HEK293 (cell line): Measurements from ENCODE around the gene CNN1.

ENCODE experiments used
- PRDM1 ChIP-seq: fragments of 450-650 bp; formaldehyde crosslinking; IDR thresholded peaks from 2 replicates; pipeline ENCODE4; 2016; ENCODE audit warnings: missing biosample characterization, missing genetic modification characterization
- SCRT1 ChIP-seq: fragments of 450-650 bp; formaldehyde crosslinking; IDR thresholded peaks from 2 replicates; pipeline ENCODE4 v1.5.1; 2016; ENCODE audit warnings: missing biosample characterization, missing genetic modification characterization, borderline replicate concordance
- ZNF169 ChIP-seq: fragments of 450-650 bp; formaldehyde crosslinking; IDR thresholded peaks from 2 replicates; pipeline ENCODE4 v1.5.1; 2016; ENCODE audit warnings: missing biosample characterization, missing genetic modification characterization
- ZNF184 ChIP-seq: fragments of 450-650 bp; IDR thresholded peaks from 2 replicates; pipeline ENCODE4 v1.5.1; 2018; ENCODE audit warnings: missing biosample characterization, mild to moderate bottlenecking, missing genetic modification characterization
- ZNF214 ChIP-seq: fragments of 450-650 bp; formaldehyde crosslinking; IDR thresholded peaks from 2 replicates; pipeline ENCODE4 v1.5.1; 2017; ENCODE audit warnings: missing biosample characterization, mild to moderate bottlenecking, missing genetic modification characterization, borderline replicate concordance
- ZNF223 ChIP-seq: fragments of 450-650 bp; formaldehyde crosslinking; IDR thresholded peaks from 2 replicates; pipeline ENCODE4 v1.5.1; 2016; ENCODE audit warnings: missing biosample characterization, missing genetic modification characterization
- ZNF404 ChIP-seq: fragments of 450-650 bp; formaldehyde crosslinking; IDR thresholded peaks from 2 replicates; pipeline ENCODE4 v1.5.1; 2017; ENCODE audit warnings: missing biosample characterization, missing genetic modification characterization
- ZNF416 ChIP-seq: fragments of 450-650 bp; formaldehyde crosslinking; IDR thresholded peaks from 2 replicates; pipeline ENCODE4 v1.5.1; 2016; ENCODE audit warnings: missing biosample characterization, missing genetic modification characterization
- ZNF501 ChIP-seq: fragments of 450-650 bp; formaldehyde crosslinking; IDR thresholded peaks from 2 replicates; pipeline ENCODE4 v1.5.1; 2016; ENCODE audit warnings: missing biosample characterization, missing genetic modification characterization
- ZNF548 ChIP-seq: fragments of 450-650 bp; formaldehyde crosslinking; IDR thresholded peaks from 2 replicates; pipeline ENCODE4 v1.5.1; 2016; ENCODE audit warnings: missing biosample characterization, missing genetic modification characterization
- ZNF549 ChIP-seq: fragments of 450-650 bp; IDR thresholded peaks from 2 replicates; pipeline ENCODE4 v1.5.1; 2018; ENCODE audit warnings: missing biosample characterization, missing genetic modification characterization, mild to moderate bottlenecking, inconsistent platforms, moderate library complexity
- ZNF610 ChIP-seq: fragments of 450-650 bp; formaldehyde crosslinking; IDR thresholded peaks from 2 replicates; pipeline ENCODE4 v1.5.1; 2016; ENCODE audit warnings: missing biosample characterization, missing genetic modification characterization, borderline replicate concordance
- ZNF629 ChIP-seq: fragments of 450-650 bp; formaldehyde crosslinking; IDR thresholded peaks from 2 replicates; pipeline ENCODE4 v1.5.1; 2017; ENCODE audit warnings: missing biosample characterization, missing genetic modification characterization
- ZNF654 ChIP-seq: fragments of 450-650 bp; formaldehyde crosslinking; IDR thresholded peaks from 2 replicates; pipeline ENCODE4 v1.5.1; 2016; ENCODE audit warnings: low read depth, missing biosample characterization, missing genetic modification characterization
- ZNF664 ChIP-seq: fragments of 450-650 bp; formaldehyde crosslinking; IDR thresholded peaks from 2 replicates; pipeline ENCODE4 v1.5.1; 2016; ENCODE audit warnings: missing biosample characterization, missing genetic modification characterization
- ZNF677 ChIP-seq: fragments of 450-650 bp; IDR thresholded peaks from 2 replicates; pipeline ENCODE4 v1.5.0; 2018; ENCODE audit warnings: missing biosample characterization, mild to moderate bottlenecking, missing genetic modification characterization, moderate library complexity
- ZNF701 ChIP-seq: fragments of 450-650 bp; formaldehyde crosslinking; IDR thresholded peaks from 2 replicates; pipeline ENCODE4 v1.5.1; 2016; ENCODE audit warnings: missing biosample characterization, missing genetic modification characterization
- ZNF837 ChIP-seq: fragments of 450-650 bp; formaldehyde crosslinking; IDR thresholded peaks from 2 replicates; pipeline ENCODE4 v1.5.1; 2016; ENCODE audit warnings: missing biosample characterization, missing genetic modification characterization
- TF ChIP-seq, protein P1 (sequence below): fragments of 450-650 bp; formaldehyde crosslinking; IDR thresholded peaks from 2 replicates; pipeline ENCODE4 v1.5.1; 2016; ENCODE audit warnings: missing biosample characterization, missing genetic modification characterization
- TF ChIP-seq, protein P2 (sequence below): fragments of 450-650 bp; formaldehyde crosslinking; IDR thresholded peaks from 2 replicates; pipeline ENCODE4 v1.5.1; 2016; ENCODE audit warnings: missing biosample characterization, missing genetic modification characterization
- TF ChIP-seq, protein P3 (sequence below): fragments of 450-650 bp; formaldehyde crosslinking; IDR thresholded peaks from 2 replicates; pipeline ENCODE4 v1.5.1; 2017; ENCODE audit warnings: missing biosample characterization, missing genetic modification characterization
- TF ChIP-seq, protein P4 (sequence below): fragments of 450-650 bp; formaldehyde crosslinking; IDR thresholded peaks from 2 replicates; pipeline ENCODE4 v1.5.1; 2017; ENCODE audit warnings: missing biosample characterization, missing genetic modification characterization
- TF ChIP-seq, protein P5 (sequence below): fragments of 450-650 bp; formaldehyde crosslinking; IDR thresholded peaks from 2 replicates; pipeline ENCODE4 v1.5.1; 2016; ENCODE audit warnings: missing biosample characterization, missing genetic modification characterization, borderline replicate concordance

CNN1 gene

DNA sequence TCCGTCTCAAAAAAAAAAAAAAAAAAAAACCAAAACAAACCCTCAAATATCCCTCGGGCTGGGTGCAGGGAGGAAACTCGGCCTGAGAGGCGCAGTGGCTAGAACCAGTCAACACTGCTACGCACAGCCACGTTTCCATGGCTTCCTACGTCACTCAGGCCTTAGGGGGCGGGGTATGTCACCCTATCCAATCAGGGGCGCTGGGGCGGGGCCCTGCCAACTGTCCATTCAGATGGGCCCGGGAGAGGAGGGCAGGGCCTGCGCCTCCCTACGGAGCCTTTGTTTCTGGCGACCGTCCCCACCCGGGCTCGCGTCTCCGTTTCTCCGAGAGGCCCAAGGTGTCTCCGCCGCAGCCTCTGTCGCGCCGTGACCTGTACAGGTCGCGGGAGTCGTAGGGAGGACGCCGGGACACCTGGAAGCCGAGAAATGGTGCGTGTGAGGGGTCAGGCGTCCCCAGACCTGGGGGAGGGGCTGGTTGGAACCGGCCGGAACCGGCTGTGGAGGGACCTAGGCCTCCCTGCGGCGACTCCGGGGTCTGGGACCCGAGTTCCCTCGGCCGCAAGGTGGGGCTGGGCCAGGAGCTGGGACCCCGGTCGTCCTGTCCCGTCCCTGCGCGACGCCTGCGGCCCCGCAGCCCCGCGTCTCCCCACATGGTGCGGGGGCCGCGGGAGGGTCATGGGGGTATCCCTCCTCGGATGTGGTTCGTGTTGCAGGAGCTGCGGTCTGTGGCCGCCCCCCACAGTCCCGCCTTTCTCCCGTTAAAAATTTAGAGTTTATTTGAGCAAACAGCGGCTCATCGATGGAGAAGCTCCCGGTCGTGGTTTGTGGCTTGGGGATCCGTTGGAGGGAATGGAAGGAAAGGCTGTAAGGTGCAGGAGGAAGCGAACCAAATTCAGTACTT is 58.8 kb downstream of the CNN1 start, which contains the start of gene ZNF627 (continued):
- TF ChIP-seq ZNF501 (peak; percentile 80), PRDM1 (tag by site-specific recombination) (no peak), ZNF416 (tag by site-specific recombination) (no peak), SCRT1 (tag by site-specific recombination) (no peak), ZNF548 (tag by site-specific recombination) (no peak), ZNF184 (tag by site-specific recombination) (no peak), ZNF223 (0 out of 2 replicates have a peak, but pooled peaks have one; percentile 33), ZNF837 (no peak), ZNF404 (tag by site-specific recombination) (no peak), ZNF629 (tag by site-specific recombination) (peak; percentile 93), ZNF677 (tag by site-specific recombination) (no peak; the same call in 1 of the 2 replicates), ZNF654 (tag by site-specific recombination) (no peak), ZNF664 (tag by site-specific recombination) (no peak), ZNF169 (0 out of 2 replicates have a peak, but pooled peaks have one; percentile 48), ZNF701 (tag by site-specific recombination) (no peak), ZNF610 (tag by site-specific recombination) (no peak), ZNF549 (no peak), ZNF214 (tag by site-specific recombination) (no peak)
- TF ChIP-seq, protein P1, sequence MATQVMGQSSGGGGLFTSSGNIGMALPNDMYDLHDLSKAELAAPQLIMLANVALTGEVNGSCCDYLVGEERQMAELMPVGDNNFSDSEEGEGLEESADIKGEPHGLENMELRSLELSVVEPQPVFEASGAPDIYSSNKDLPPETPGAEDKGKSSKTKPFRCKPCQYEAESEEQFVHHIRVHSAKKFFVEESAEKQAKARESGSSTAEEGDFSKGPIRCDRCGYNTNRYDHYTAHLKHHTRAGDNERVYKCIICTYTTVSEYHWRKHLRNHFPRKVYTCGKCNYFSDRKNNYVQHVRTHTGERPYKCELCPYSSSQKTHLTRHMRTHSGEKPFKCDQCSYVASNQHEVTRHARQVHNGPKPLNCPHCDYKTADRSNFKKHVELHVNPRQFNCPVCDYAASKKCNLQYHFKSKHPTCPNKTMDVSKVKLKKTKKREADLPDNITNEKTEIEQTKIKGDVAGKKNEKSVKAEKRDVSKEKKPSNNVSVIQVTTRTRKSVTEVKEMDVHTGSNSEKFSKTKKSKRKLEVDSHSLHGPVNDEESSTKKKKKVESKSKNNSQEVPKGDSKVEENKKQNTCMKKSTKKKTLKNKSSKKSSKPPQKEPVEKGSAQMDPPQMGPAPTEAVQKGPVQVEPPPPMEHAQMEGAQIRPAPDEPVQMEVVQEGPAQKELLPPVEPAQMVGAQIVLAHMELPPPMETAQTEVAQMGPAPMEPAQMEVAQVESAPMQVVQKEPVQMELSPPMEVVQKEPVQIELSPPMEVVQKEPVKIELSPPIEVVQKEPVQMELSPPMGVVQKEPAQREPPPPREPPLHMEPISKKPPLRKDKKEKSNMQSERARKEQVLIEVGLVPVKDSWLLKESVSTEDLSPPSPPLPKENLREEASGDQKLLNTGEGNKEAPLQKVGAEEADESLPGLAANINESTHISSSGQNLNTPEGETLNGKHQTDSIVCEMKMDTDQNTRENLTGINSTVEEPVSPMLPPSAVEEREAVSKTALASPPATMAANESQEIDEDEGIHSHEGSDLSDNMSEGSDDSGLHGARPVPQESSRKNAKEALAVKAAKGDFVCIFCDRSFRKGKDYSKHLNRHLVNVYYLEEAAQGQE (tag by site-specific recombination), result no peak
- TF ChIP-seq, protein P2, sequence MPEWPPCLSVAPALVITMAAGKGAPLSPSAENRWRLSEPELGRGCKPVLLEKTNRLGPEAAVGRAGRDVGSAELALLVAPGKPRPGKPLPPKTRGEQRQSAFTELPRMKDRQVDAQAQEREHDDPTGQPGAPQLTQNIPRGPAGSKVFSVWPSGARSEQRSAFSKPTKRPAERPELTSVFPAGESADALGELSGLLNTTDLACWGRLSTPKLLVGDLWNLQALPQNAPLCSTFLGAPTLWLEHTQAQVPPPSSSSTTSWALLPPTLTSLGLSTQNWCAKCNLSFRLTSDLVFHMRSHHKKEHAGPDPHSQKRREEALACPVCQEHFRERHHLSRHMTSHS (tag by site-specific recombination), result no peak
- TF ChIP-seq, protein P3, sequence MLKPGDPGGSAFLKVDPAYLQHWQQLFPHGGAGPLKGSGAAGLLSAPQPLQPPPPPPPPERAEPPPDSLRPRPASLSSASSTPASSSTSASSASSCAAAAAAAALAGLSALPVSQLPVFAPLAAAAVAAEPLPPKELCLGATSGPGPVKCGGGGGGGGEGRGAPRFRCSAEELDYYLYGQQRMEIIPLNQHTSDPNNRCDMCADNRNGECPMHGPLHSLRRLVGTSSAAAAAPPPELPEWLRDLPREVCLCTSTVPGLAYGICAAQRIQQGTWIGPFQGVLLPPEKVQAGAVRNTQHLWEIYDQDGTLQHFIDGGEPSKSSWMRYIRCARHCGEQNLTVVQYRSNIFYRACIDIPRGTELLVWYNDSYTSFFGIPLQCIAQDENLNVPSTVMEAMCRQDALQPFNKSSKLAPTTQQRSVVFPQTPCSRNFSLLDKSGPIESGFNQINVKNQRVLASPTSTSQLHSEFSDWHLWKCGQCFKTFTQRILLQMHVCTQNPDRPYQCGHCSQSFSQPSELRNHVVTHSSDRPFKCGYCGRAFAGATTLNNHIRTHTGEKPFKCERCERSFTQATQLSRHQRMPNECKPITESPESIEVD, result no peak
- TF ChIP-seq, protein P4, sequence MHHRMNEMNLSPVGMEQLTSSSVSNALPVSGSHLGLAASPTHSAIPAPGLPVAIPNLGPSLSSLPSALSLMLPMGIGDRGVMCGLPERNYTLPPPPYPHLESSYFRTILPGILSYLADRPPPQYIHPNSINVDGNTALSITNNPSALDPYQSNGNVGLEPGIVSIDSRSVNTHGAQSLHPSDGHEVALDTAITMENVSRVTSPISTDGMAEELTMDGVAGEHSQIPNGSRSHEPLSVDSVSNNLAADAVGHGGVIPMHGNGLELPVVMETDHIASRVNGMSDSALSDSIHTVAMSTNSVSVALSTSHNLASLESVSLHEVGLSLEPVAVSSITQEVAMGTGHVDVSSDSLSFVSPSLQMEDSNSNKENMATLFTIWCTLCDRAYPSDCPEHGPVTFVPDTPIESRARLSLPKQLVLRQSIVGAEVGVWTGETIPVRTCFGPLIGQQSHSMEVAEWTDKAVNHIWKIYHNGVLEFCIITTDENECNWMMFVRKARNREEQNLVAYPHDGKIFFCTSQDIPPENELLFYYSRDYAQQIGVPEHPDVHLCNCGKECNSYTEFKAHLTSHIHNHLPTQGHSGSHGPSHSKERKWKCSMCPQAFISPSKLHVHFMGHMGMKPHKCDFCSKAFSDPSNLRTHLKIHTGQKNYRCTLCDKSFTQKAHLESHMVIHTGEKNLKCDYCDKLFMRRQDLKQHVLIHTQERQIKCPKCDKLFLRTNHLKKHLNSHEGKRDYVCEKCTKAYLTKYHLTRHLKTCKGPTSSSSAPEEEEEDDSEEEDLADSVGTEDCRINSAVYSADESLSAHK (tag by site-specific recombination), result peak; percentile 39; the same call in 1 of the 2 replicates
- TF ChIP-seq, protein P5, sequence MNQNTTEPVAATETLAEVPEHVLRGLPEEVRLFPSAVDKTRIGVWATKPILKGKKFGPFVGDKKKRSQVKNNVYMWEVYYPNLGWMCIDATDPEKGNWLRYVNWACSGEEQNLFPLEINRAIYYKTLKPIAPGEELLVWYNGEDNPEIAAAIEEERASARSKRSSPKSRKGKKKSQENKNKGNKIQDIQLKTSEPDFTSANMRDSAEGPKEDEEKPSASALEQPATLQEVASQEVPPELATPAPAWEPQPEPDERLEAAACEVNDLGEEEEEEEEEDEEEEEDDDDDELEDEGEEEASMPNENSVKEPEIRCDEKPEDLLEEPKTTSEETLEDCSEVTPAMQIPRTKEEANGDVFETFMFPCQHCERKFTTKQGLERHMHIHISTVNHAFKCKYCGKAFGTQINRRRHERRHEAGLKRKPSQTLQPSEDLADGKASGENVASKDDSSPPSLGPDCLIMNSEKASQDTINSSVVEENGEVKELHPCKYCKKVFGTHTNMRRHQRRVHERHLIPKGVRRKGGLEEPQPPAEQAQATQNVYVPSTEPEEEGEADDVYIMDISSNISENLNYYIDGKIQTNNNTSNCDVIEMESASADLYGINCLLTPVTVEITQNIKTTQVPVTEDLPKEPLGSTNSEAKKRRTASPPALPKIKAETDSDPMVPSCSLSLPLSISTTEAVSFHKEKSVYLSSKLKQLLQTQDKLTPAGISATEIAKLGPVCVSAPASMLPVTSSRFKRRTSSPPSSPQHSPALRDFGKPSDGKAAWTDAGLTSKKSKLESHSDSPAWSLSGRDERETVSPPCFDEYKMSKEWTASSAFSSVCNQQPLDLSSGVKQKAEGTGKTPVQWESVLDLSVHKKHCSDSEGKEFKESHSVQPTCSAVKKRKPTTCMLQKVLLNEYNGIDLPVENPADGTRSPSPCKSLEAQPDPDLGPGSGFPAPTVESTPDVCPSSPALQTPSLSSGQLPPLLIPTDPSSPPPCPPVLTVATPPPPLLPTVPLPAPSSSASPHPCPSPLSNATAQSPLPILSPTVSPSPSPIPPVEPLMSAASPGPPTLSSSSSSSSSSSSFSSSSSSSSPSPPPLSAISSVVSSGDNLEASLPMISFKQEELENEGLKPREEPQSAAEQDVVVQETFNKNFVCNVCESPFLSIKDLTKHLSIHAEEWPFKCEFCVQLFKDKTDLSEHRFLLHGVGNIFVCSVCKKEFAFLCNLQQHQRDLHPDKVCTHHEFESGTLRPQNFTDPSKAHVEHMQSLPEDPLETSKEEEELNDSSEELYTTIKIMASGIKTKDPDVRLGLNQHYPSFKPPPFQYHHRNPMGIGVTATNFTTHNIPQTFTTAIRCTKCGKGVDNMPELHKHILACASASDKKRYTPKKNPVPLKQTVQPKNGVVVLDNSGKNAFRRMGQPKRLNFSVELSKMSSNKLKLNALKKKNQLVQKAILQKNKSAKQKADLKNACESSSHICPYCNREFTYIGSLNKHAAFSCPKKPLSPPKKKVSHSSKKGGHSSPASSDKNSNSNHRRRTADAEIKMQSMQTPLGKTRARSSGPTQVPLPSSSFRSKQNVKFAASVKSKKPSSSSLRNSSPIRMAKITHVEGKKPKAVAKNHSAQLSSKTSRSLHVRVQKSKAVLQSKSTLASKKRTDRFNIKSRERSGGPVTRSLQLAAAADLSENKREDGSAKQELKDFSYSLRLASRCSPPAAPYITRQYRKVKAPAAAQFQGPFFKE (tag by site-specific recombination), result no peak
